GM12873 (cell line): ENCODE measurements around the gene CBX7.

Source experiments
- CTCF ChIP-seq: IDR thresholded peaks from 2 replicates; pipeline ENCODE4 v1.5.1; 2012; ENCODE audit warnings: low read depth, mild to moderate bottlenecking, moderate library complexity, low read length, control low read depth; ENCODE audit not compliant: insufficient read depth; ENCODE audit errors: missing control alignments

CBX7 gene

GRCh38 chr22:39110631-39111561 lies 41.6 kb downstream of the CBX7 start:
- no peak for TF ChIP-seq CTCF

GRCh38 chr22:39109361-39109760 lies 43.1 kb downstream of the CBX7 start:
- TF ChIP-seq CTCF: no peak

- TF ChIP-seq CTCF: no peak
These were observed 44.0 kb downstream of the CBX7 start for GRCh38 chr22:39108487-39108886.

- no peak for TF ChIP-seq CTCF
These were observed 46.2 kb downstream of the CBX7 start for GRCh38 chr22:39106326-39106725.

GRCh38 chr22:39103431-39103830 lies 49.0 kb downstream of the CBX7 start:
- no peak for TF ChIP-seq CTCF

GRCh38 chr22:39101226-39101625 lies 51.3 kb downstream of the CBX7 start:
- TF ChIP-seq CTCF: no peak

- TF ChIP-seq CTCF: no peak
These were observed 53.9 kb downstream of the CBX7 start for GRCh38 chr22:39098576-39098975.
